ENCODE results near the gene SPHK1. TPM values are rescaled to one million over a fixed set of nuclear protein-coding genes. Genes with fewer than 3 reads are reported as not detected.

Gene SPHK1
- total RNA-seq, 1 donor from 2014 or later: 2.0 TPM

DNA sequence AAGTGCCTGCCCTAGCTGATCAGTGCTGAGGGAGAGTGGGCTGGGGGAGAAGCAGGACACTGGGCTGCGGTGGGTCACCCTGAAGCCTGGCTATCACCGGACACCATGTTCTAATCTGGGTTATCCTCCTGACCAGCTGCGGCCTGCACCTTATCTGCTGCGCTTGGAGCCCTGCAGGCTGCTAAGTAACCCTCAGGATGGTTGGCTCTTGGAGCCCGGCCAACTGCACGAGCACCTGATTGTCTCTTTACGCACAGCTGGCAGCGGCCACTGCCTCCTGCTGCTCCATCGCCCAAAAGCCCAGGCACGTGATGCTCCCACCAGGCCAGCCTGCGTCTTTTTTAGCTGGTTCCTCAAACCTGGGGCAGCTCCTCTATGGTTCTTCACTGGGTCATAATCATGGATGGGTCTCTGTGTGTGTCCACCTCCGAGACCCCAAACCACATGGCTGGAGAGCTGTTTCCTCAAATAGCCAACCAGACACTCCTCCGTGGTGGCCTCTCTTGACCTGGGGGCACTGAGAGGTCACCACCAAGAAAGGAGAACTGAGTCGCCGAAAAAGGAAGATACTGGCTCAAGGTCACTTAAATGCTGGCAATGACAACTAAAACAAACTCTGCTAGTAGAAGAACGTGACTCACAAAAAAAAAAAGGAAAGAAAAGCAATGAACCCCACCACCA is 21.7 kb downstream of the SPHK1 start:
- Mint-ChIP-seq H3K4me3 (no peak overlapping the region), H3K9me3 (no peaks in the 10 kb centered on the region), H3K36me3 (peaks cover 29% of the 10 kb centered on the region), H3K4me1 (no peaks in the 10 kb centered on the region), H3K27me3 (ENCODE audit: low read depth) (no peaks in the 10 kb centered on the region), H3K27ac (no peak overlapping the region)
- DNase-seq (ENCODE audit: low spot score in 2 of 2, unreplicated experiment in 2 of 2): no peak
- no peak for TF ChIP-seq CTCF (IDR thresholded peaks at IDR 0.05; ENCODE audit: unreplicated experiment)

- Mint-ChIP-seq H3K4me3 (no peak overlapping the region), H3K4me1 (no peaks in the 10 kb centered on the region), H3K9me3 (no peaks in the 10 kb centered on the region), H3K27me3 (ENCODE audit: low read depth) (no peaks in the 10 kb centered on the region), H3K27ac (no peak overlapping the region), H3K36me3 (peaks cover 18% of the 10 kb centered on the region)
- no peak for DNase-seq (ENCODE audit: low spot score in 2 of 2, unreplicated experiment in 2 of 2)
- TF ChIP-seq CTCF (IDR thresholded peaks at IDR 0.05; ENCODE audit: unreplicated experiment): no peak
Observed at GRCh38 chr17:76407509-76407908, 23.1 kb downstream of the SPHK1 start.

DNA sequence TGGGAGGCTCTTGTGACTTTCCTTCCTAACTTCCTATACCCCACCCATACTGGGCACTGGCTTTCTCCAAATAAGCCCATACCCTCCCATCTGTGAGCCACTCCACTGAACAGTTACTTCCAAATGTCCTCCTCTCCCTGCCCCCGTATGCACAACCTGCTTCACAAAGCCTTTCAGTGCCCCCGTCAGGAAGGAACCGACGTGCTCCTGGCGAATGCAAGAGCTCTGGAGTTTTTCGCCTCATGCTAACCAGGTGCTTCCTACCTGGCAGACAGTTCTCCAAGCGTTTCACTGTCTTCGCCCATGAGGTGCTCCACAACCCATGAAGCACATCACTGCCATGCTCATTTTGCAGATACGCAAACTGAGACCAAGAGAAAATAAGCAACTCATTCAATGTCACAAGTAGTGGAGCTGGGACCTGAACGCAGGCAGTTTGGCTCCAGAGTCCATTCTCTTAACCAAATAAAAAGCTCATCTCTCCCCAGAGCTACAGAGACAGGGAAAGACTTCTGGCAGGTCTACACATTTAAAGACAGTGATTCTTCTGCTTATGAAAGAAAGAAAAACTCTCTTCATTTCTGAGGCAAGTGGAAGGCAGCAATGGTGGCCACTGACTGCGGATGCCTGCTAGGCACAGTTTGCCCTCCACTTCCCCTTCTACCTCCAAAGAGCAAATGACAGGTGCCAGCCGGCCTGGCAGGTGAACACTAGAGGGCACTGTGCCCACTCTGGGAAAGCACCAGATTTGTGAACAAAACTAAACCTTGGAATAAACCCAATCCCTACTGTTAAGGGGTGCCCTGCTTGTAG is 23.8 kb downstream of the SPHK1 start:
- H3K4me3 Mint-ChIP-seq: no peak overlapping the region
- no peaks in the 10 kb centered on the region for H3K9me3 Mint-ChIP-seq
- no peak overlapping the region for H3K27ac Mint-ChIP-seq
- DNase-seq (ENCODE audit: low spot score in 2 of 2, unreplicated experiment in 2 of 2): peak in 1 of 2 experiments; percentile 65
- H3K4me1 Mint-ChIP-seq: no peaks in the 10 kb centered on the region
- TF ChIP-seq CTCF (IDR thresholded peaks at IDR 0.05; ENCODE audit: unreplicated experiment): peak; percentile 71
- no peaks in the 10 kb centered on the region for H3K27me3 Mint-ChIP-seq (ENCODE audit: low read depth)
- peaks cover 14% of the 10 kb centered on the region for H3K36me3 Mint-ChIP-seq

DNA sequence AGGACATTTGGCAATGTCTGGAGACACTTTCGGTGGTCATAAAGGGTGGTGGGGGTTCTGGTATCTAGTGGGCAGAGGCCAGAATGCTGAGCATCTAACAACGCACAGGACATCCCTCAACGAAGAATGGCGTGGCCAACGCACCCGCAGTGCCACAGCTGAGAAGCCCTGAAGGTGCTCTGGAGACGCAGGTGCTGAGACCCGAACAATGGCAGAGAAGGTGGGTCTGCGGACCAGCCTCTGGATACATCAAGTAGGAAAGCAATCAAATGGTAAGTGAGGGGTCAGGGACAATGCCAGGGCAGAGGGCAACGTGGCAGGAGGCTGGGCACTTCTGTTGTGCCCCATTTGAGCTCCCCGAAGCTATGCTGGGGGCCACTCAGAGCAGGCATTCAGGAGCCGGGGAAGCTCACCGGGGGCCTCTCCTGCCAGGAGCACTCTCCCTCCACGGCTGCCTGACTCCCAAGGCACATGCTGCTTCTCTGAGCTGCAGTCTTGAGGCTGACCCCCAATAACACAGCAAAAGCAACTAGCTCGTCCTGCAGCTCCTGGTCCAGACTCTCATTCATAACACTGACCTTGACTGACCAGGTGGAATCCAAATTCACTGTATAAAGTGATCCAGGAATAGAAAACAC is 26.0 kb downstream of the SPHK1 start:
- no peak overlapping the region for H3K4me3 Mint-ChIP-seq
- no peak overlapping the region for H3K27ac Mint-ChIP-seq
- H3K9me3 Mint-ChIP-seq: no peaks in the 10 kb centered on the region
- TF ChIP-seq CTCF (IDR thresholded peaks at IDR 0.05; ENCODE audit: unreplicated experiment): no peak
- no peak for DNase-seq (ENCODE audit: low spot score in 2 of 2, unreplicated experiment in 2 of 2)
- H3K27me3 Mint-ChIP-seq (ENCODE audit: low read depth): no peaks in the 10 kb centered on the region
- H3K4me1 Mint-ChIP-seq: peaks cover 12% of the 10 kb centered on the region
- peaks cover 3% of the 10 kb centered on the region for H3K36me3 Mint-ChIP-seq

- no peak for DNase-seq (ENCODE audit: low spot score in 2 of 2, unreplicated experiment in 2 of 2)
- peaks cover 12% of the 10 kb centered on the region for H3K4me1 Mint-ChIP-seq
- H3K4me3 Mint-ChIP-seq: no peak overlapping the region
- H3K27ac Mint-ChIP-seq: no peak overlapping the region
- H3K27me3 Mint-ChIP-seq (ENCODE audit: low read depth): no peaks in the 10 kb centered on the region
- H3K36me3 Mint-ChIP-seq: peaks cover 2% of the 10 kb centered on the region
- no peaks in the 10 kb centered on the region for H3K9me3 Mint-ChIP-seq
- TF ChIP-seq CTCF (IDR thresholded peaks at IDR 0.05; ENCODE audit: unreplicated experiment): no peak
Observed at GRCh38 chr17:76411247-76411646, 26.8 kb downstream of the SPHK1 start.

Data from mesothelial cell of epicardium (in vitro differentiated cells).